Muscle layer of duodenum (tissue), 2 donors: Measurements from ENCODE around the gene FGF7.

Experiments used
- H3K27ac ChIP-seq: one replicate; pipeline ENCODE4 v1.7.0; 2013; ENCODE audit warnings: mild to moderate bottlenecking, low read length
- H3K27me3 ChIP-seq: one replicate; pipeline ENCODE4 v1.7.0; 2013; ENCODE audit warnings: low read depth, mild to moderate bottlenecking, control low read depth, low read length
- H3K36me3 ChIP-seq, 2 donors: one replicate each; pipeline ENCODE4 v1.7.0; 2013; ENCODE audit warnings: low read length in 2 of 2, control low read depth in 1 of 2, mild to moderate bottlenecking in 1 of 2; ENCODE audit not compliant: insufficient read depth in 2 of 2, control insufficient read depth in 1 of 2
- H3K4me1 ChIP-seq, 2 donors: one replicate each; pipeline ENCODE4 v1.7.0; 2013; ENCODE audit warnings: low read length in 2 of 2, mild to moderate bottlenecking in 2 of 2, control low read depth in 1 of 2, moderate library complexity in 1 of 2; ENCODE audit not compliant: insufficient read depth in 2 of 2, control insufficient read depth in 1 of 2
- H3K4me3 ChIP-seq, 2 donors: one replicate each; pipeline ENCODE4 v1.7.0; 2013; ENCODE audit warnings: low read length in 2 of 2, low read depth in 1 of 2, mild to moderate bottlenecking in 1 of 2
- H3K9me3 ChIP-seq, 2 donors: one replicate each; pipeline ENCODE4 v1.7.0; 2013; ENCODE audit warnings: low read length in 2 of 2, control low read depth in 1 of 2, mild to moderate bottlenecking in 1 of 2; ENCODE audit not compliant: control insufficient read depth in 1 of 2
- donor health status: healthy.

FGF7 gene

GRCh38 chr15:49415638-49416037 lies 7.4 kb upstream of the FGF7 start:
- H3K9me3 ChIP-seq, result no peaks in the 10 kb centered on the region

GRCh38 chr15:49418811-49419210 lies 4.2 kb upstream of the FGF7 start:
- H3K4me1 ChIP-seq, result peaks cover 0 to 3% of the 10 kb centered on the region in 2 donors
- no peak overlapping the region for H3K27ac ChIP-seq
- H3K36me3 ChIP-seq, result peaks cover 0 to 5% of the 10 kb centered on the region in 2 donors

More at GRCh38 chr15:49415638-49416037, 7.4 kb upstream of the FGF7 start:
- Histone ChIP-seq H3K4me1 (peaks cover 0 to 3% of the 10 kb centered on the region in 2 donors), H3K36me3 (no peaks in the 10 kb centered on the region), H3K27ac (no peak overlapping the region), H3K27me3 (no peaks in the 10 kb centered on the region), H3K4me3 (no peak overlapping the region)

GRCh38 chr15:49421991-49422390 lies 1.1 kb upstream of the FGF7 start:
- no peaks in the 10 kb centered on the region for H3K27me3 ChIP-seq
- peak overlapping the region; percentile 92 for H3K27ac ChIP-seq
- H3K9me3 ChIP-seq, result no peaks in the 10 kb centered on the region
- no peaks in the 10 kb centered on the region for H3K4me1 ChIP-seq
- H3K36me3 ChIP-seq, result peaks cover 0 to 5% of the 10 kb centered on the region in 2 donors
- peak overlapping the region; percentile 60 to 72 for H3K4me3 ChIP-seq

More at GRCh38 chr15:49418811-49419210, 4.2 kb upstream of the FGF7 start:
- no peak overlapping the region for H3K4me3 ChIP-seq
- no peaks in the 10 kb centered on the region for H3K27me3 ChIP-seq
- H3K9me3 ChIP-seq, result no peaks in the 10 kb centered on the region

- Histone ChIP-seq H3K36me3 (peaks cover 0 to 5% of the 10 kb centered on the region in 2 donors), H3K4me3 (peak overlapping the region; percentile 64 to 72), H3K4me1 (no peaks in the 10 kb centered on the region), H3K27ac (peak overlapping the region; percentile 92), H3K27me3 (no peaks in the 10 kb centered on the region), H3K9me3 (no peaks in the 10 kb centered on the region)
Measured at GRCh38 chr15:49423901-49424550, 984 bp downstream of the FGF7 start.

GRCh38 chr15:49424954-49425353 lies 1.9 kb downstream of the FGF7 start:
- Histone ChIP-seq H3K27me3 (no peaks in the 10 kb centered on the region), H3K4me1 (no peaks in the 10 kb centered on the region), H3K36me3 (peaks cover 0 to 5% of the 10 kb centered on the region in 2 donors), H3K4me3 (peak overlapping the region; percentile 64 to 72), H3K27ac (peak overlapping the region; percentile 92), H3K9me3 (no peaks in the 10 kb centered on the region)

- Histone ChIP-seq H3K4me1 (no peaks in the 10 kb centered on the region), H3K9me3 (no peaks in the 10 kb centered on the region), H3K27ac (peak overlapping the region; percentile 70), H3K36me3 (peaks cover 0 to 5% of the 10 kb centered on the region in 2 donors), H3K4me3 (peak overlapping the region; percentile 45 to 52), H3K27me3 (no peaks in the 10 kb centered on the region)
Measured at GRCh38 chr15:49427372-49427771, 4.3 kb downstream of the FGF7 start.

- Histone ChIP-seq H3K4me1 (no peaks in the 10 kb centered on the region), H3K4me3 (peak overlapping the region; percentile 45 to 52), H3K36me3 (peaks cover 0 to 1% of the 10 kb centered on the region in 2 donors), H3K27ac (no peak overlapping the region), H3K27me3 (no peaks in the 10 kb centered on the region), H3K9me3 (no peaks in the 10 kb centered on the region)
Measured at GRCh38 chr15:49428409-49429095, 5.5 kb downstream of the FGF7 start.

GRCh38 chr15:49430046-49430445 lies 7.0 kb downstream of the FGF7 start:
- Histone ChIP-seq H3K4me1 (peaks cover 0 to 3% of the 10 kb centered on the region in 2 donors), H3K36me3 (no peaks in the 10 kb centered on the region), H3K4me3 (no peak overlapping the region), H3K9me3 (no peaks in the 10 kb centered on the region), H3K27ac (no peak overlapping the region), H3K27me3 (no peaks in the 10 kb centered on the region)

- Histone ChIP-seq H3K4me1 (peaks cover 11% of the 10 kb centered on the region in 2 donors), H3K36me3 (no peaks in the 10 kb centered on the region)
Measured at GRCh38 chr15:49435174-49435573, 12.1 kb downstream of the FGF7 start.

GRCh38 chr15:49436751-49437150 lies 13.7 kb downstream of the FGF7 start:
- no peaks in the 10 kb centered on the region for H3K27me3 ChIP-seq
- H3K27ac ChIP-seq, result no peak overlapping the region
- H3K4me3 ChIP-seq, result no peak overlapping the region
- H3K9me3 ChIP-seq, result no peaks in the 10 kb centered on the region
- H3K4me1 ChIP-seq, result peaks cover 11 to 22% of the 10 kb centered on the region in 2 donors
- no peaks in the 10 kb centered on the region for H3K36me3 ChIP-seq

More at GRCh38 chr15:49435174-49435573, 12.1 kb downstream of the FGF7 start:
- H3K27me3 ChIP-seq, result no peaks in the 10 kb centered on the region
- H3K9me3 ChIP-seq, result no peaks in the 10 kb centered on the region
- H3K27ac ChIP-seq, result no peak overlapping the region
- H3K4me3 ChIP-seq, result no peak overlapping the region

- Histone ChIP-seq H3K4me1 (peaks cover 11 to 22% of the 10 kb centered on the region in 2 donors), H3K36me3 (peaks cover 0 to 5% of the 10 kb centered on the region in 2 donors), H3K27me3 (no peaks in the 10 kb centered on the region), H3K9me3 (no peaks in the 10 kb centered on the region), H3K27ac (no peak overlapping the region), H3K4me3 (no peak overlapping the region)
Measured at GRCh38 chr15:49438962-49439631, 16.1 kb downstream of the FGF7 start.
